ENCODE measurements around the gene NR2F6.
"Not testable (repeated sequence)": the region's sequence is repeated elsewhere in the genome, so short reads cannot be mapped to it uniquely, and the experiment has no call there.

NR2F6 gene

DNA sequence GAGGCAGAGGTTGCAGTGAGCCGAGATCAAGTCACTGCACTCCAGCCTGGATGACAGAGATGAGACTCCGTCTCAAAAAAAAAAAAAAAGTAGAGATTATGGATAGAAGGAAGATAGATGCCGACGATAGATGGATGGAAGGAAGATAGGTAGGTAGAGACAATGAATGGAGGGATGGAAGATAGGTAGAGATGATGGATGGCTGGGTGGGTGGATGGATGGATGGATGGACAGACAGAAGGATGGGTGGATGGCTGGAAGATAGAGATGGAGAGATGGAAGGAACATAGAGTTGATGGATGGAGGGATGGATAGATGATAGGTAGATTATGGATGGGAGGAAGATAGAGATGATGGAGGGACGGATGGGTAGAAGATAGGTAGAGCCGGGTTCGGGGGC, 49.1 kb downstream of the NR2F6 start:
- Mint-ChIP-seq H3K36me3 (ENCODE audit: low read depth) (peaks cover 36% of the 10 kb centered on the region), H3K9me3 (no peaks in the 10 kb centered on the region), H3K4me3 (no peak overlapping the region), H3K27ac (no peak overlapping the region), H3K27me3 (no peaks in the 10 kb centered on the region), H3K4me1 (no peaks in the 10 kb centered on the region)
- ATAC-seq (no peak), DNase-seq (no peak)

DNA sequence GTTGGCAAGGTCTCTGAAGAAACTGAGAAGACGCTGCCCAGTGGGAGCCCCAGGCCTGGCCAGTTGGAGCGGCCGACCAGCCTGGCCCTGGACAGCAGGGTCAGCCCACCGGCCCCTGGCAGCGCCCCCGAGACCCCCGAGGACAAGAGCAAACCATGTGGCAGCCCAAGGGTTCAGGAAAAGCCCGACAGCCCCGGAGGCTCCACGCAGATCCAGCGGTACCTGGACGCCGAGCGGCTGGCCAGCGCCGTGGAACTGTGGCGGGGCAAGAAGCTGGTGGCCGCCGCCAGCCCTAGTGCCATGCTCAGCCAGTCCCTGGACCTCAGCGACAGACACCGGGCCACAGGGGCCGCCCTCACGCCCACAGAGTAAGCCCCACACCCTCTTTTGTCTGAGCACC, 50.6 kb downstream of the NR2F6 start:
- Mint-ChIP-seq H3K27ac (no peak overlapping the region), H3K9me3 (no peaks in the 10 kb centered on the region), H3K4me3 (no peak overlapping the region), H3K27me3 (no peaks in the 10 kb centered on the region), H3K4me1 (no peaks in the 10 kb centered on the region), H3K36me3 (ENCODE audit: low read depth) (peaks cover 34% of the 10 kb centered on the region)
- DNase-seq: no peak
- no peak for ATAC-seq

DNA sequence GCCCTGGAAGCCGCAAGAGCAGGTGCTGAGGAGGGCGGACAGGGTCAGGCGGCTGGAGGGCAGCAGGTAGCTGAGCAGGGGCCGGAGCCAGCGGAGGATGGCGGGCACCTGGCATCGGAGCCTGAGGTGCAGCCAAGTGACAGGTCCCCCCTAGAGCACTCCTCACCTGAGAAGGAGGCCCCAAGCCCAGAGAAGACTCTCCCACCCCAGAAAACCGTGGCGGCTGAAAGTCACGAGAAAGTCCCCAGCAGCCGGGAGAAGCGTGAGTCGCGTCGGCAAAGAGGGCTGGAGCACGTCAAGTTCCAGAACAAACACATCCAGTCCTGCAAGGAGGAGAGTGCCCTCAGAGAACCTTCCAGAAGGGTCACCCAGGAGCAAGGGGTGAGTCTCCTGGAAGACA, 51.1 kb downstream of the NR2F6 start:
- no peaks in the 10 kb centered on the region for H3K9me3 Mint-ChIP-seq
- no peak for ATAC-seq
- no peak overlapping the region for H3K27ac Mint-ChIP-seq

DNA sequence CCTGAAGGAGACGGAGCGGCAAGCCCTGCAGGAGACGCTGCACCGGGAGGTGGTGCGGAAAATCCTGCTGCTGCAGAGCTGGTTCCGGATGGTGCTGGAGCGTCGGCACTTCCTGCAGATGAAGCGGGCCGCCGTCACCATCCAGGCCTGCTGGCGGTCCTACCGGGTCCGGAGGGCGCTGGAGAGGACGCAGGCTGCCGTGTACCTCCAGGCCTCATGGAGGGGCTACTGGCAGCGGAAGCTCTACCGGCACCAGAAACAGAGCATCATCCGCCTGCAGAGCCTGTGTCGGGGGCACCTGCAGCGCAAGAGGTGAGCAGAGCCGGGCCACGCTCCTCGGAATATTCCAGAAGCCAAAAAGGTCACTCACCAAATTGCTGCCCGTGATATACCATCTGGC, 53.0 kb downstream of the NR2F6 start:
- H3K4me3 Mint-ChIP-seq: no peak overlapping the region
- H3K27ac Mint-ChIP-seq: no peak overlapping the region
- ATAC-seq (no peak), DNase-seq (no peak)
- H3K36me3 Mint-ChIP-seq (ENCODE audit: low read depth): peaks cover 24% of the 10 kb centered on the region
- no peaks in the 10 kb centered on the region for H3K4me1 Mint-ChIP-seq
- H3K9me3 Mint-ChIP-seq: no peaks in the 10 kb centered on the region
- H3K27me3 Mint-ChIP-seq: no peaks in the 10 kb centered on the region

More for the DNA sequence above, 51.1 kb downstream of the NR2F6 start:
- no peak for DNase-seq
- Mint-ChIP-seq H3K27me3 (no peaks in the 10 kb centered on the region), H3K4me3 (no peak overlapping the region), H3K36me3 (ENCODE audit: low read depth) (peaks cover 34% of the 10 kb centered on the region), H3K4me1 (no peaks in the 10 kb centered on the region)

DNA sequence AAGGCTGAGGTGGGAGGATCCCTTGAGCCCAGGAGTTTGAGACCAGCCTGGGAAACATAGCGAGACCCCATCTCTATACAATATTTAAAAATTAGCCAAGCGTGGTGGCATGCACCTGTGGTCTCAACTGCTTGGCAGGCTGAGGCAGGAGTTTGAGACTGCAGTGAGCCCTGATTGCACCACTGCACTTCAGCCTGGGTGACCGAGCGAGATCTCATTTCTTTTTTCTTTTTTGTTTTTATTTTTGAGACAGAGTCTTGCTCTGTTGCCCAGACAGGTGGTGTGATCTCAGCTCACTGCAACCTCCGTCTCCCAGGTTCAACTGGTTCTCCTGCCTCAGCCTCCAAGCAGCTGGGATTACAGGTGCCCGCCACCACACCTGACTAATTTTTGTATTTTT, 54.0 kb downstream of the NR2F6 start:
- DNase-seq, H3K4me3 Mint-ChIP-seq, ATAC-seq, H3K9me3 Mint-ChIP-seq, H3K27me3 Mint-ChIP-seq, H3K4me1 Mint-ChIP-seq, H3K27ac Mint-ChIP-seq: not testable (repeated sequence)
- peaks cover 26% of the 10 kb centered on the region for H3K36me3 Mint-ChIP-seq (ENCODE audit: low read depth)

DNA sequence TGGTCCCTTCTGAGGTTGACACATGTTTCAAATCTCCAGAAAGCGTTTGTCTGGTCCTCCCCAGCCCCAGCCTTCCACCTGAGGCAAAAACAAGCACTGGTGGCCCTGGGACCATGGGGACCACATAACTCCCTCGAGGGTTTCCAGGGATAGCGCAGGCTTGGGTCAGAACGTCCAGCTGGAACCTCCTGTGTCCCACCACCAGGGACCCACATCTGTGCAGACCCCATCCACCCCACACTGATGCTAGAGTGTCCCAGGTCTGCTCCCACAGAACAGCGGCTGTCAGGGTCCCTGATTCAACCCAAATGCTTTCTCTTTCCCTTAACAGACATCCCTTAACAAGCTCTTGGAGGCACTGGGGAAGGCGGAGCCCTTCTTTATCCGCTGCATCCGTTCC, 60.1 kb downstream of the NR2F6 start:
- Mint-ChIP-seq H3K4me1 (peaks cover 19% of the 10 kb centered on the region), H3K27ac (no peak overlapping the region)

DNA sequence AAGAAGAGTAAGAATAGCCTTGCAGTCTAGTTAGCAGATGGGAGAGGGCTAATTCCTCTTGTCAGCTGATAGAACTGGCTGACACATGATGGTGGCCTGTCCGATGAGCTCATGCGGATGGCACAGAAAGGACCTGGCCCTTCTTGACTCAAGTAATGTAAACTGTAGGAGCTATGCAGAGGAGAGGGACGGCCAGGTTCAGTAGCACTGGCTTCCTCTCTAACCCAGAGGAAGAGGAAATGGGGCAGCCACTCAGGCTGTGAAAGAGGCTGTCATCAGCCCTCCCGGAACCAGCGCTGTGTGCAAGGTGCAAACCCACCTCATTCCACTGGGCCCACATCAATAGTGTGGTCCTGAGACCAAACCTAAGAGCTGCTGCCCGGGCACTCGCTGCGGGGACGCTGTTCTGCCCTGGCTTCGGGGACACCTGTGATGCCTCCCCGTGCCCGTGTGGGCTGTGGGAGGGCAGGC, 61.3 kb downstream of the NR2F6 start:
- Mint-ChIP-seq H3K27ac (peak overlapping the region; percentile 91), H3K9me3 (no peaks in the 10 kb centered on the region), H3K4me1 (peaks cover 19% of the 10 kb centered on the region), H3K36me3 (ENCODE audit: low read depth) (peaks cover 17% of the 10 kb centered on the region), H3K4me3 (peak overlapping the region; percentile 74), H3K27me3 (no peaks in the 10 kb centered on the region)
- DNase-seq (peak; percentile 42), ATAC-seq (peak; percentile 66)

More for the DNA sequence above, 60.1 kb downstream of the NR2F6 start:
- no peak for ATAC-seq
- no peaks in the 10 kb centered on the region for H3K27me3 Mint-ChIP-seq
- H3K4me3 Mint-ChIP-seq: no peak overlapping the region
- DNase-seq: no peak
- no peaks in the 10 kb centered on the region for H3K9me3 Mint-ChIP-seq
- peaks cover 17% of the 10 kb centered on the region for H3K36me3 Mint-ChIP-seq (ENCODE audit: low read depth)

DNA sequence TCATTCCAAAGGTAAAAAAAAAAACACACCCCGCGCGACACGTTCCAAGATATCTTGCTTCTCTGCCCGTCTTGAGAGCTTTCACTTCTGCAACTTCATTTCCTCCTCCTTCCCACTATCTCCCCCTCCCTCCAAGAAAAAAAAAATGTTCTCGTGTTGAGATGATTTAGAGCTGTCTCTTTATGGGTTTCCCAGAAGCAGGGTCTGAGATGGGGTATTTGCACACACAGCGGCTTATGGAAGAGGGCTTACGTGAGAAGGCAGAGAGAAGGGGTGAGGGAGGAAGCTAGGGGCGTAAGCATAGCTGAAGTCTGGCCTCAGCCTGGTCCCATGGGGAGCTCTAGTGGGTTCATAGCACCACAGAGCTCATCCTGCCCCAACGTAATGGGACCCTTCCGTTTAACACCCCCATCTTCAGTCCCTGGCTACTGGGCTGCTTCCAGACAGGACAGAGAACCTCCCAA, 61.8 kb downstream of the NR2F6 start:
- Mint-ChIP-seq H3K27ac (peak overlapping the region; percentile 91), H3K36me3 (ENCODE audit: low read depth) (peaks cover 17% of the 10 kb centered on the region), H3K27me3 (no peaks in the 10 kb centered on the region), H3K4me3 (peak overlapping the region; percentile 74), H3K4me1 (peaks cover 19% of the 10 kb centered on the region), H3K9me3 (no peaks in the 10 kb centered on the region)
- DNase-seq (peak; percentile 24), ATAC-seq (peak; percentile 42)

DNA sequence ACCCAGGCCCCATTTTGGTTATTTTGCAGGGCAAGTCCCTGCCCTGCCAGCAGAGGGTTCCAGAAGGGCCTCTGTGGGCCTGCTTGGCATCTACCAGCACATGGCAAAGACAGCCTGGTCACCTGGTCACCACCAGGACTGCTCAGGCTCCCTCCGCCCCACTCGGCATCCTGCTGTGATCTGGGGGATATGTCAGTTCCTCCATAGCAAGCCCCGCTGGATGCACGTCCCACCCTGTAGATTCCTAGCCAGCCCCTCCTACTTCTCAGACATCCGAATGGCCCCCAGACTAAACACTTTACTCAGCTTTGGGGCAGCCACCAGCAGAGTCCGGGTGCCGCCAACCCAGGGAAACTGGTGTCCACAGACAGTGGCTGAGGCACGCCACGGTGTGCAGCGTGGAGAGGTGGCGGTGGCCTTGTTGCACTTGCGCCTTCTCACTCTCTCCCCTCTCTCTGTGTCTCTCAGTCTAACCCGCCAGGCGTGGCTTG, 62.4 kb downstream of the NR2F6 start:
- ATAC-seq: peak; percentile 47
- no peaks in the 10 kb centered on the region for H3K9me3 Mint-ChIP-seq
- H3K4me1 Mint-ChIP-seq: peaks cover 19% of the 10 kb centered on the region
- DNase-seq: peak; percentile 46
- peaks cover 17% of the 10 kb centered on the region for H3K36me3 Mint-ChIP-seq (ENCODE audit: low read depth)
- no peaks in the 10 kb centered on the region for H3K27me3 Mint-ChIP-seq
- H3K4me3 Mint-ChIP-seq: peak overlapping the region; percentile 74
- H3K27ac Mint-ChIP-seq: peak overlapping the region; percentile 91

Measured in activated naive CD8-positive, alpha-beta T cell treated with anti-CD3 and anti-CD28 coated beads, Interleukin-2, amount 50 U/mL, for 24 hours (primary cell).